B cell (primary cell): ENCODE data around the gene CLCF1.

Experiments
- CTCF ChIP-seq: fragments of 200-600 bp; IDR thresholded peaks from one replicate; pipeline ENCODE4 v1.8.0; 2022; ENCODE audit warnings: antibody characterized with exemption, mild to moderate bottlenecking
- EZH2 ChIP-seq: IDR thresholded peaks from 2 replicates; pipeline ENCODE4 v1.6.1; 2012; ENCODE audit warnings: borderline replicate concordance, low read depth, mild to moderate bottlenecking, moderate library complexity, low read length; ENCODE audit not compliant: insufficient read depth, poor library complexity, severe bottlenecking

GRCh38 chr11:67409781-67410368, 36.5 kb upstream of the CLCF1 start:
- no peak for TF ChIP-seq CTCF
- no peak for TF ChIP-seq EZH2
